SK-N-SH (cell line): ENCODE results near the gene SH3BP1. TPM values are rescaled to one million over a fixed set of nuclear protein-coding genes. Genes with fewer than 3 reads are reported as not detected.
A peak's percentile ranks its signal among the peaks of the same experiment; 100 is the strongest.
"Not testable (repeated sequence)": the region's sequence is repeated elsewhere in the genome, so short reads cannot be mapped to it uniquely, and the experiment has no call there.

Experiments
- CTCF ChIA-PET: fragments of 300-600, 350-600 bp; formaldehyde crosslinking; extraction: SDS; loops from one replicate; lab custom pipeline; 2021; lab: Yijun Ruan, JAX
- POLR2A ChIA-PET: fragments of 350-600 bp; sonication (Branson Sonifier 250); formaldehyde crosslinking; extraction: SDS; loops from one replicate; lab custom pipeline; 2020; ENCODE audit warnings: antibody characterized with exemption, inconsistent platforms; lab: Yijun Ruan, JAX
- DNase-seq: peaks from one replicate; pipeline ENCODE4 v3.0.0; 2012
- H2AFZ ChIP-seq: fragments of 200-600 bp; sonication (generic); 2 replicates; pipeline ENCODE4 v1.8.1; 2016; ENCODE audit warnings: antibody characterized with exemption, mild to moderate bottlenecking, low read depth
- H3F3A ChIP-seq: fragments of 200-600 bp; sonication (generic); replicated peaks from 2 replicates; pipeline ENCODE3; 2016; ENCODE audit warnings: antibody characterized with exemption, mild to moderate bottlenecking; ENCODE audit not compliant: insufficient read depth
- H3K27ac ChIP-seq, 2 experiments: fragments of 200-500 bp in 1 of 2; fragments of 200-600 bp in 1 of 2; sonication (Bioruptor generic) in 1 of 2; sonication (generic), shearing (Covaris generic) in 1 of 2; 2 replicates each; pipeline versions ENCODE4 v1.5.1 to v1.6.1; 2014 to 2016; ENCODE audit warnings: low read depth in 2 of 2, inconsistent platforms in 1 of 2, low read length in 1 of 2, mild to moderate bottlenecking in 1 of 2, mixed read lengths in 1 of 2
- H3K27me3 ChIP-seq: fragments of 200-600 bp; sonication (generic), shearing (Covaris generic); 2 replicates; pipeline ENCODE4 v1.6.1; 2016; ENCODE audit warnings: mixed run types; ENCODE audit not compliant: insufficient read depth
- H3K36me3 ChIP-seq, 2 experiments: fragments of 200-500 bp in 1 of 2; fragments of 200-600 bp in 1 of 2; sonication (Bioruptor generic) in 1 of 2; sonication (generic) in 1 of 2; replicated peaks in 1 of 2; 2 replicates each; pipeline versions ENCODE3 to v1.5.1; 2014 to 2016; ENCODE audit warnings: low read length in 1 of 2, mild to moderate bottlenecking in 1 of 2; ENCODE audit not compliant: insufficient read depth in 2 of 2, control insufficient read depth in 1 of 2
- H3K4me1 ChIP-seq, 2 experiments: fragments of 200-500 bp in 1 of 2; fragments of 200-600 bp in 1 of 2; sonication (Bioruptor generic) in 1 of 2; sonication (generic), shearing (Covaris generic) in 1 of 2; 2 replicates each; pipeline versions ENCODE4 v1.5.1 to v1.6.1; 2014 to 2016; ENCODE audit warnings: low read depth in 1 of 2, low read length in 1 of 2, mixed run types in 1 of 2; ENCODE audit not compliant: insufficient read depth in 2 of 2, control insufficient read depth in 1 of 2
- H3K4me2 ChIP-seq: fragments of 200-600 bp; sonication (generic), shearing (Covaris generic); 2 replicates; pipeline ENCODE4 v1.6.1; 2017; ENCODE audit warnings: mixed run types
- H3K4me3 ChIP-seq, 2 experiments: fragments of 200-500 bp in 1 of 2; fragments of 200-600 bp in 1 of 2; sonication (Bioruptor generic) in 1 of 2; sonication (generic), shearing (Covaris generic) in 1 of 2; 2 replicates each; pipeline versions ENCODE4 v1.5.1 to v1.8.1; 2014 to 2016; ENCODE audit warnings: low read depth in 2 of 2, inconsistent platforms in 1 of 2, low read length in 1 of 2, mild to moderate bottlenecking in 1 of 2, mixed read lengths in 1 of 2, moderate library complexity in 1 of 2
- H3K79me2 ChIP-seq: fragments of 200-600 bp; sonication (generic); 2 replicates; pipeline ENCODE4 v1.8.1; 2017; ENCODE audit warnings: mild to moderate bottlenecking; ENCODE audit not compliant: insufficient read depth
- H3K9ac ChIP-seq: fragments of 200-600 bp; sonication (generic); 2 replicates; pipeline ENCODE4 v1.6.1; 2017; ENCODE audit warnings: mixed run types
- H3K9me2 ChIP-seq: fragments of 200-600 bp; sonication (generic); 2 replicates; pipeline ENCODE4 v1.6.1; 2017; ENCODE audit warnings: mixed run types
- H3K9me3 ChIP-seq: fragments of 200-600 bp; sonication (generic); 2 replicates; pipeline ENCODE4 v1.6.1; 2017; ENCODE audit warnings: mixed run types, mild to moderate bottlenecking, moderate library complexity
- H4K20me1 ChIP-seq: fragments of 200-600 bp; sonication (generic); 2 replicates; pipeline ENCODE4 v1.6.1; 2017; ENCODE audit warnings: mild to moderate bottlenecking, mixed run types; ENCODE audit not compliant: insufficient read depth
- CHD2 ChIP-seq: fragments of 150-350 bp; IDR thresholded peaks from 2 replicates; pipeline ENCODE4 v1.6.1; 2018; ENCODE audit warnings: low read length; ENCODE audit not compliant: partially characterized antibody
- ELF1 ChIP-seq: IDR thresholded peaks from 2 replicates; pipeline ENCODE4 v1.4.0; 2012
- FOSL2 ChIP-seq: IDR thresholded peaks from 2 replicates; pipeline ENCODE4 v1.4.0; 2012; ENCODE audit warnings: low read depth, mild to moderate bottlenecking, moderate library complexity, borderline replicate concordance
- NRF1 ChIP-seq: IDR thresholded peaks from 2 replicates; pipeline ENCODE4 v1.6.1; 2012; ENCODE audit warnings: low read depth, mild to moderate bottlenecking, low read length
- RAD21 ChIP-seq: IDR thresholded peaks from 2 replicates; pipeline ENCODE4 v1.6.1; 2012; ENCODE audit warnings: mild to moderate bottlenecking, low read length
- TAF1 ChIP-seq: IDR thresholded peaks from 2 replicates; pipeline ENCODE4 v1.6.1; 2012; ENCODE audit warnings: low read depth, mild to moderate bottlenecking, low read length, moderate library complexity, borderline replicate concordance
- ZBTB33 ChIP-seq: IDR thresholded peaks from 2 replicates; pipeline ENCODE4 v1.4.0; 2012; ENCODE audit warnings: low read depth, borderline replicate concordance
- WGBS: methylation state at CpG from one replicate; pipeline ENCODE4 v1.1.6; 2017; ENCODE audit warnings: low lambda C conversion rate; 5-methylcytosine and 5-hydroxymethylcytosine counted together
- polyA plus RNA-seq, 3 experiments: library from polyadenylated mRNA; depleted of rRNA; stranded (reverse); fragments of >200 nt; gene quantifications; 2 replicates each; pipeline ENCODE4 v1.2.3, GENCODE V29; 2012
- TF ChIP-seq, protein P1 (sequence below): fragments of 150-350 bp; IDR thresholded peaks from 2 replicates; pipeline ENCODE4 v1.6.1; 2016; ENCODE audit warnings: mild to moderate bottlenecking, low read depth, low read length
- TF ChIP-seq, protein P2 (sequence below): fragments of 200-600 bp; sonication (generic); IDR thresholded peaks from 2 replicates; pipeline ENCODE4 v1.6.1; 2017; ENCODE audit warnings: antibody characterized with exemption, mild to moderate bottlenecking, moderate library complexity

SH3BP1 gene
- polyA plus RNA-seq, 1 of the 3 experiments (the other 2 are of a cell fraction) = 8.9 TPM

DNA sequence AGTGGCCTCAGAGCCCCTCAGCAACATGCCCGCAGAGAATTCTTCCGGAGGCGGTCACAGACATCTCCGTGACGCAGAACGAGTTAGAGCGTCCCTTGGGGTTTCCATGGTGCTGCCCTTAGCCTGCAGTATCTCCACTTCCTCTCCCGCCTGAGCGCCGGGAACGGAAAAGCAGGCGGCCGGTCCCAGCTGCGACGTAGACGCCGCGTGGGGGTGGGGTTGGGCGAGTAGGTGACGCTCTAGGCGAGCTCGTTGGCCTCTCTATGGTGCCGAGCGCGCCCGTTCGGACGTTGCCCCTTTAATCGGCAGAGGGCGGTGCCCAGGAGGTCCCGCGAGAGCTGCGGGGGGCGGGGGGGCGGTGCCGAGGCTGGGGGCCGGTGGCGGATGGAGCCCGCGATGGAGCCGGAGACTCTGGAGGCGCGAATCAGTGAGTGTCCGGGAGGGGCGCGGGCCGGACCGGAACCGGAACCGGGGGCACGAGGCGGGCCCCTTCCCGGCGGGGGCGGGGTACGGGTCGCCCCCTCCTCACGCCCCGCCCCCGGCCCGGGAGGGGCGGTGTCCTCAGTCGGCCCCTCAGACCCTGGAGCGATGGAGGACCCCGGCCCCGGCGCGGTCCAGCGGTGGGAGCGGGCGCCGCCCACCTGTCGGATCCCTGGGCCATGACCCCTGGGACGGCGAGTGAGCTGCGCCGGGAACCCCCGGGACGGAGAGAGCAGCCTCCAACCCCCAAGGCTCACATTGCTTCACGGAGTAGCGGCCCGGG, 30.8 kb upstream of the SH3BP1 start, which contains the start of gene GGA1 (continued):
- TF ChIP-seq ZBTB33 (peak; percentile 97), NRF1 (no peak), ELF1 (peak; percentile 91), RAD21 (no peak)
- TF ChIP-seq, protein P1, sequence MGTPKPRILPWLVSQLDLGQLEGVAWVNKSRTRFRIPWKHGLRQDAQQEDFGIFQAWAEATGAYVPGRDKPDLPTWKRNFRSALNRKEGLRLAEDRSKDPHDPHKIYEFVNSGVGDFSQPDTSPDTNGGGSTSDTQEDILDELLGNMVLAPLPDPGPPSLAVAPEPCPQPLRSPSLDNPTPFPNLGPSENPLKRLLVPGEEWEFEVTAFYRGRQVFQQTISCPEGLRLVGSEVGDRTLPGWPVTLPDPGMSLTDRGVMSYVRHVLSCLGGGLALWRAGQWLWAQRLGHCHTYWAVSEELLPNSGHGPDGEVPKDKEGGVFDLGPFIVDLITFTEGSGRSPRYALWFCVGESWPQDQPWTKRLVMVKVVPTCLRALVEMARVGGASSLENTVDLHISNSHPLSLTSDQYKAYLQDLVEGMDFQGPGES = no peak
- TF ChIP-seq, protein P2, sequence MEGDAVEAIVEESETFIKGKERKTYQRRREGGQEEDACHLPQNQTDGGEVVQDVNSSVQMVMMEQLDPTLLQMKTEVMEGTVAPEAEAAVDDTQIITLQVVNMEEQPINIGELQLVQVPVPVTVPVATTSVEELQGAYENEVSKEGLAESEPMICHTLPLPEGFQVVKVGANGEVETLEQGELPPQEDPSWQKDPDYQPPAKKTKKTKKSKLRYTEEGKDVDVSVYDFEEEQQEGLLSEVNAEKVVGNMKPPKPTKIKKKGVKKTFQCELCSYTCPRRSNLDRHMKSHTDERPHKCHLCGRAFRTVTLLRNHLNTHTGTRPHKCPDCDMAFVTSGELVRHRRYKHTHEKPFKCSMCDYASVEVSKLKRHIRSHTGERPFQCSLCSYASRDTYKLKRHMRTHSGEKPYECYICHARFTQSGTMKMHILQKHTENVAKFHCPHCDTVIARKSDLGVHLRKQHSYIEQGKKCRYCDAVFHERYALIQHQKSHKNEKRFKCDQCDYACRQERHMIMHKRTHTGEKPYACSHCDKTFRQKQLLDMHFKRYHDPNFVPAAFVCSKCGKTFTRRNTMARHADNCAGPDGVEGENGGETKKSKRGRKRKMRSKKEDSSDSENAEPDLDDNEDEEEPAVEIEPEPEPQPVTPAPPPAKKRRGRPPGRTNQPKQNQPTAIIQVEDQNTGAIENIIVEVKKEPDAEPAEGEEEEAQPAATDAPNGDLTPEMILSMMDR = no peak

- H3K27ac ChIP-seq = peak overlapping the region; percentile 92 to 98
- peak overlapping the region; percentile 73 for H3K9ac ChIP-seq
- H3K9me2 ChIP-seq = no peaks in the 10 kb centered on the region
- 7% methylated on average over 22 of the region's 26 CpGs for WGBS
- POLR2A ChIA-PET = interaction anchor here (0.6 to 2.1 kb wide), 9 partner anchors 10 to 195 kb away, joined by 3 to 13 read pairs (median 4); partner anchors contain the start of genes LGALS1 and NOL12
- H3K4me1 ChIP-seq = peaks cover 7 to 26% of the 10 kb centered on the region in 2 experiments; a peak in 1 of 4 replicates
- CTCF ChIA-PET = interaction anchor here (0.6 to 9.3 kb wide), 15 partner anchors 13 to 230 kb away, joined by 3 to 95 read pairs (median 4); partner anchors contain the start of genes NOL12 and SH3BP1
- peak overlapping the region; percentile 63; the same call in 1 of the 2 replicates for H2AFZ ChIP-seq
- TF ChIP-seq FOSL2 (no peak), ZBTB33 (no peak), CHD2 (peak; percentile 68), TAF1 (peak; percentile 55)
- no peaks in the 10 kb centered on the region for H4K20me1 ChIP-seq
- DNase-seq = peak; percentile 71
- H3K9me3 ChIP-seq = no peaks in the 10 kb centered on the region
- H3K36me3 ChIP-seq = no peaks in the 10 kb centered on the region
- H3K79me2 ChIP-seq = peaks cover 36% of the 10 kb centered on the region
- H3K27me3 ChIP-seq = no peaks in the 10 kb centered on the region
- peak overlapping the region; percentile 91 for H3K4me2 ChIP-seq
- H3F3A ChIP-seq = peaks cover 14% of the 10 kb centered on the region
- H3K4me3 ChIP-seq = peak overlapping the region; percentile 86 to 91
Observed at GRCh38 chr22:37609240-37610152, 30.0 kb upstream of the SH3BP1 start.

- peak overlapping the region; percentile 73 for H3K9ac ChIP-seq
- H3K36me3 ChIP-seq, H2AFZ ChIP-seq, H3K9me2 ChIP-seq, H4K20me1 ChIP-seq, H3K9me3 ChIP-seq, DNase-seq, H3K27me3 ChIP-seq: not testable (repeated sequence)
- H3K4me1 ChIP-seq = peaks cover 7 to 26% of the 10 kb centered on the region in 2 experiments; a peak in 1 of 4 replicates
- peaks cover 14% of the 10 kb centered on the region for H3F3A ChIP-seq
- H3K27ac ChIP-seq = peak overlapping the region; percentile 92 to 98
- peak overlapping the region; percentile 91 for H3K4me2 ChIP-seq
- ChIA-PET CTCF (interaction anchor here (1.2 to 9.3 kb wide), 7 partner anchors 12 to 72 kb away, joined by 3 to 54 read pairs (median 5); partner anchors contain the start of gene SH3BP1), POLR2A (interaction anchor here (0.7 kb wide), 1 partner anchor 65 kb away, joined by 3 read pairs; the partner anchor contains the start of gene LGALS1)
- WGBS = 84% methylated on average over 3 of the region's 3 CpGs
- H3K79me2 ChIP-seq = peaks cover 36% of the 10 kb centered on the region
- peak overlapping the region; percentile 86 to 91 for H3K4me3 ChIP-seq
Observed at GRCh38 chr22:37610153-37610475, 29.4 kb upstream of the SH3BP1 start.
